ENCODE results near the gene ACTG2. TPM values are rescaled to one million over a fixed set of nuclear protein-coding genes. Genes with fewer than 3 reads are reported as not detected.
A peak's percentile ranks its signal among the peaks of the same experiment; 100 is the strongest.

ACTG2 gene
- total RNA-seq, 4 donors from 2014 or later: 171 to 1,273 (median 578) TPM

GRCh38 chr2:73918856-73919255 is 26.0 kb downstream of the ACTG2 start:
- TF ChIP-seq POLR2A (IDR thresholded peaks at IDR 0.05) (no peak), CTCF (IDR thresholded peaks at IDR 0.05) (no peak)
- no peaks in the 10 kb centered on the region for H3K36me3 ChIP-seq

GRCh38 chr2:73919596-73920228 is 26.9 kb downstream of the ACTG2 start:
- no peaks in the 10 kb centered on the region for H3K4me1 ChIP-seq
- H3K27me3 ChIP-seq: no peaks in the 10 kb centered on the region
- no peaks in the 10 kb centered on the region for H3K36me3 ChIP-seq
- no peak for DNase-seq
- H3K4me3 ChIP-seq: no peak overlapping the region
- no peak for TF ChIP-seq CTCF (IDR thresholded peaks at IDR 0.05)
- no peak for TF ChIP-seq POLR2A (IDR thresholded peaks at IDR 0.05)
- H3K27ac ChIP-seq: no peak overlapping the region
- H3K9me3 ChIP-seq: no peaks in the 10 kb centered on the region
- intact Hi-C loops (cut with DNase I; ENCODE audit: low total_unique reads): no loop called here

More at GRCh38 chr2:73918856-73919255, 26.0 kb downstream of the ACTG2 start:
- Histone ChIP-seq H3K4me3 (no peak overlapping the region), H3K4me1 (no peaks in the 10 kb centered on the region), H3K27me3 (no peaks in the 10 kb centered on the region), H3K27ac (no peak overlapping the region), H3K9me3 (no peaks in the 10 kb centered on the region)
- no peak for DNase-seq
- intact Hi-C loops (cut with DNase I; ENCODE audit: low total_unique reads): no loop called here

- TF ChIP-seq POLR2A (IDR thresholded peaks at IDR 0.05) (no peak), CTCF (IDR thresholded peaks at IDR 0.05) (peak in 2 of 4 experiments; percentile 9 to 31)
- H3K4me3 ChIP-seq: no peak overlapping the region
- no peaks in the 10 kb centered on the region for H3K27me3 ChIP-seq
- H3K9me3 ChIP-seq: no peaks in the 10 kb centered on the region
- peak; percentile 25 to 55 for DNase-seq
- intact Hi-C loops (cut with DNase I; ENCODE audit: low total_unique reads): no loop called here
- H3K36me3 ChIP-seq: no peaks in the 10 kb centered on the region
- H3K4me1 ChIP-seq: no peaks in the 10 kb centered on the region
- H3K27ac ChIP-seq: peak overlapping the region in 1 of 2 donors; percentile 55
Observed at GRCh38 chr2:73920577-73921545, 28.1 kb downstream of the ACTG2 start.

- TF ChIP-seq POLR2A (IDR thresholded peaks at IDR 0.05) (no peak), CTCF (IDR thresholded peaks at IDR 0.05) (no peak)
- intact Hi-C loops (cut with DNase I; ENCODE audit: low total_unique reads): no loop called here
Observed at GRCh38 chr2:73921581-73921980, 28.8 kb downstream of the ACTG2 start.

GRCh38 chr2:73922681-73923080 is 29.9 kb downstream of the ACTG2 start:
- intact Hi-C loops (cut with DNase I; ENCODE audit: low total_unique reads): no loop called here
- no peak overlapping the region for H3K27ac ChIP-seq
- DNase-seq: no peak
- H3K9me3 ChIP-seq: no peaks in the 10 kb centered on the region
- no peaks in the 10 kb centered on the region for H3K27me3 ChIP-seq
- TF ChIP-seq POLR2A (IDR thresholded peaks at IDR 0.05): no peak
- no peak for TF ChIP-seq CTCF (IDR thresholded peaks at IDR 0.05)
- no peaks in the 10 kb centered on the region for H3K4me1 ChIP-seq
- no peak overlapping the region for H3K4me3 ChIP-seq
- no peaks in the 10 kb centered on the region for H3K36me3 ChIP-seq

More at GRCh38 chr2:73921581-73921980, 28.8 kb downstream of the ACTG2 start:
- H3K36me3 ChIP-seq: no peaks in the 10 kb centered on the region
- peak overlapping the region in 1 of 2 donors; percentile 55 for H3K27ac ChIP-seq
- no peaks in the 10 kb centered on the region for H3K9me3 ChIP-seq
- no peak overlapping the region for H3K4me3 ChIP-seq
- no peak for DNase-seq
- no peaks in the 10 kb centered on the region for H3K27me3 ChIP-seq
- no peaks in the 10 kb centered on the region for H3K4me1 ChIP-seq

All from uterus (tissue), 4 donors.